ENCODE data around the gene C2CD2. TPM values are rescaled to one million over a fixed set of nuclear protein-coding genes. Genes with fewer than 3 reads are reported as not detected.

C2CD2 gene
- total RNA-seq, 4 donors from 2014 or later: 37.5 to 63.9 (median 51.6) TPM

GRCh38 chr21:41843584-41843983, 110.2 kb downstream of the C2CD2 start:
- WGBS, 2 donors: 83 to 94% methylated on average over 2 of the region's 2 CpGs

DNA sequence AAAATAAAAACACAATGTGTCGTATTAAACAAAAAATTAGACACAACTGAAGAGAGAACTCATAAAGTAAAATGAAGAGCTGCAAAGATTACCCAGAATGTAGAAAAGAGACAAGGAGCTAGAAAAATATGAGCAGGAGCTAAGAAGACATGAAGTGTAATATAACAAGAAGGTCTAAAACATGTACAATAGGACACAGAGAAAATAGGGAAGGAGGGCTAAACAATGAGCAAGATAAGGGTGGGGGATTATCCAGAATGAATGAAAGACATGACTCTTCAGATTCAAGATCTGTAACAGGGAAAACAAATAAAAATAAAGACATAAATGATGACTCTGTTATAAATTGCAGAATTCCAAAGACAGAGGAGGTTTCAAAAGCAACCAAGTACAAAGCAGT, 112.9 kb downstream of the C2CD2 start:
- Histone ChIP-seq H3K4me1 (no peaks in the 10 kb centered on the region), H3K4me3 (no peak overlapping the region), H3K27me3 (no peaks in the 10 kb centered on the region), H3K9me3 (peaks cover 0 to 16% (median 6%) of the 10 kb centered on the region in 4 donors), H3K36me3 (peaks cover 0 to 81% (median 0%) of the 10 kb centered on the region in 3 donors), H3K27ac (no peak overlapping the region)
- TF ChIP-seq, protein P1, sequence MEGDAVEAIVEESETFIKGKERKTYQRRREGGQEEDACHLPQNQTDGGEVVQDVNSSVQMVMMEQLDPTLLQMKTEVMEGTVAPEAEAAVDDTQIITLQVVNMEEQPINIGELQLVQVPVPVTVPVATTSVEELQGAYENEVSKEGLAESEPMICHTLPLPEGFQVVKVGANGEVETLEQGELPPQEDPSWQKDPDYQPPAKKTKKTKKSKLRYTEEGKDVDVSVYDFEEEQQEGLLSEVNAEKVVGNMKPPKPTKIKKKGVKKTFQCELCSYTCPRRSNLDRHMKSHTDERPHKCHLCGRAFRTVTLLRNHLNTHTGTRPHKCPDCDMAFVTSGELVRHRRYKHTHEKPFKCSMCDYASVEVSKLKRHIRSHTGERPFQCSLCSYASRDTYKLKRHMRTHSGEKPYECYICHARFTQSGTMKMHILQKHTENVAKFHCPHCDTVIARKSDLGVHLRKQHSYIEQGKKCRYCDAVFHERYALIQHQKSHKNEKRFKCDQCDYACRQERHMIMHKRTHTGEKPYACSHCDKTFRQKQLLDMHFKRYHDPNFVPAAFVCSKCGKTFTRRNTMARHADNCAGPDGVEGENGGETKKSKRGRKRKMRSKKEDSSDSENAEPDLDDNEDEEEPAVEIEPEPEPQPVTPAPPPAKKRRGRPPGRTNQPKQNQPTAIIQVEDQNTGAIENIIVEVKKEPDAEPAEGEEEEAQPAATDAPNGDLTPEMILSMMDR (IDR thresholded peaks at IDR 0.05): no peak
- TF ChIP-seq EP300 (IDR thresholded peaks at IDR 0.05) (no peak), POLR2A (IDR thresholded peaks at IDR 0.05) (no peak)
- no peak for DNase-seq (ENCODE audit: low spot score in 2 of 2)
- 96 to 100% methylated on average over 1 of the region's 1 CpG for whole genome bisulfite sequencing, 2 donors

More at GRCh38 chr21:41843584-41843983, 110.2 kb downstream of the C2CD2 start:
- no peak overlapping the region for H3K27ac ChIP-seq
- H3K9me3 ChIP-seq: peaks cover 0 to 16% (median 6%) of the 10 kb centered on the region in 4 donors
- H3K4me1 ChIP-seq: no peaks in the 10 kb centered on the region
- no peak for DNase-seq (ENCODE audit: low spot score in 2 of 2)
- H3K36me3 ChIP-seq: peaks cover 0 to 73% (median 0%) of the 10 kb centered on the region in 3 donors
- no peak overlapping the region for H3K4me3 ChIP-seq
- no peaks in the 10 kb centered on the region for H3K27me3 ChIP-seq
- TF ChIP-seq, protein P1 (IDR thresholded peaks at IDR 0.05): no peak
- TF ChIP-seq EP300 (IDR thresholded peaks at IDR 0.05) (no peak), POLR2A (IDR thresholded peaks at IDR 0.05) (no peak)

DNA sequence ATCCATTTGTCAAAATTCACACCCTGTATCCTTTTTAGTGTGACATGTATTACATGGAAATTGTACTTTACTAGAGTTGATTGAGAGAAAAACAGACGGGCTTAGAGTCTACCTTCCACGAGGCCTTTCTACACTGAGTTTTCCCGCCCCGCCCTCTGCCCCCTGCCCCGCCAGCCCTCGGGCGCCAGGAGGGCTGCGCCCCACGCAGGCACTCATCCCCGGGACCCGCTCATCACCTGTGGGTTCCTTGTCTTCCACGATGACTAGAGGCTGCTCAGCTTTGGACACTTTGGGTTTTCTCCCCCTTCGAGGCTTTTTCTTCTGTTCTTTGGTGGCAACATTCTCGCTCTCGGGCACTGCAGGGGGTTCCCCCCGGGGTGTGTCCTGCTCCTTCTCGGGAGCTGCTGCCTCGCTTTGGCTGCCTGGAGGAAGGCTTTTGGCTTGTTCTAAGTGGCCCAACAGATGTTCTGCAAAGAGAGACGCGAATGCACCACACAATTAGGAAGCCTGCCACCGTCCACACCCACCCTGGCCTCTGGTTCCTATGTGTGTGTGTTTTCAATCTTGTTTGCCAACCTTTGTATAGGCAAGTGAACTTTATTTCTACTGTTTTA, 114.3 kb downstream of the C2CD2 start:
- TF ChIP-seq, protein P1 (IDR thresholded peaks at IDR 0.05): no peak
- TF ChIP-seq EP300 (IDR thresholded peaks at IDR 0.05) (no peak), POLR2A (IDR thresholded peaks at IDR 0.05) (no peak)
- Histone ChIP-seq H3K36me3 (peaks cover 0 to 87% (median 1%) of the 10 kb centered on the region in 3 donors), H3K4me3 (no peak overlapping the region), H3K27me3 (no peaks in the 10 kb centered on the region), H3K9me3 (peaks cover 0 to 16% (median 6%) of the 10 kb centered on the region in 4 donors), H3K27ac (no peak overlapping the region), H3K4me1 (no peaks in the 10 kb centered on the region)
- WGBS, 2 donors: 91 to 95% methylated on average over 21 of the region's 21 CpGs
- no peak for DNase-seq (ENCODE audit: low spot score in 2 of 2)

DNA sequence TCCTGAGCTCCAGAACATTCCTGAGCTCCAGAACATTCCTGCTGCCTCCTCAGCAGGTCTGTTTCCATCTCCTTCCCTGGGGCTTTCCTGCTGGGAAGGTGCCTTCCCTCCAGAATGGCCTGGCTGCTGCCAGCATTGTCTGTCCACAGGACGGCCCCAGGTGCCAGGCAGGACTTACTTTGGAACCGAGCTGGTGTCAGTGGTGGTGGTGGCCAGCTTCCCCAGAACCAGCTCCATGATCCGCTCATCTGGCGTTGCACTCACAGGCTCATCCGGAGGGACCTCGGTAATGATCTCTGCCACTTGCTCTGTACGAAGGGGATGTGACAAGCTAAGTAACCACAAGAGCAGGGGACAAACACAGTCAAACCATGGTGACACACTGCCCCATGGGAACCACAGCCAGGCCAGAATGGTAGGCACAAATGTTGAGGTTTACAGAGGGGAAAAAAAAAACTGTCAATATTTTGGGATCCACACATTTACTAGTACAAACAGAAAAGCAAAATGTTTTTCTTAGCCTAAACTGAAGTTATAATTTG, 116.0 kb downstream of the C2CD2 start:
- H3K4me1 ChIP-seq: no peaks in the 10 kb centered on the region
- 86 to 89% methylated on average over 7 of the region's 7 CpGs for WGBS, 2 donors
- H3K36me3 ChIP-seq: peaks cover 0 to 95% (median 3%) of the 10 kb centered on the region in 3 donors
- H3K27ac ChIP-seq: no peak overlapping the region
- no peak overlapping the region for H3K4me3 ChIP-seq
- peaks cover 0 to 16% (median 6%) of the 10 kb centered on the region in 4 donors for H3K9me3 ChIP-seq
- TF ChIP-seq, protein P1 (IDR thresholded peaks at IDR 0.05): no peak
- TF ChIP-seq POLR2A (IDR thresholded peaks at IDR 0.05) (no peak), EP300 (IDR thresholded peaks at IDR 0.05) (no peak)
- DNase-seq (ENCODE audit: low spot score in 2 of 2): no peak
- H3K27me3 ChIP-seq: no peaks in the 10 kb centered on the region

Measured in tibial nerve (tissue), 4 donors.